HG03342 (cell line): ENCODE results near the gene MTG2.
"Not testable (repeated sequence)": the region's sequence is repeated elsewhere in the genome, so short reads cannot be mapped to it uniquely, and the experiment has no call there.

ENCODE experiments used
- ATAC-seq: cut with Tn5 transposase; IDR thresholded peaks from one replicate; pipeline ENCODE4 v1.9.1; 2021; ENCODE audit warnings: mild to moderate bottlenecking, moderate library complexity; ENCODE audit not compliant: unreplicated experiment

The MTG2 gene

GRCh38 chr20:62143957-62144825, 38.6 kb upstream of the MTG2 start:
- peak; percentile 20 for ATAC-seq

GRCh38 chr20:62145688-62146018, 37.2 kb upstream of the MTG2 start:
- ATAC-seq: no peak

DNA sequence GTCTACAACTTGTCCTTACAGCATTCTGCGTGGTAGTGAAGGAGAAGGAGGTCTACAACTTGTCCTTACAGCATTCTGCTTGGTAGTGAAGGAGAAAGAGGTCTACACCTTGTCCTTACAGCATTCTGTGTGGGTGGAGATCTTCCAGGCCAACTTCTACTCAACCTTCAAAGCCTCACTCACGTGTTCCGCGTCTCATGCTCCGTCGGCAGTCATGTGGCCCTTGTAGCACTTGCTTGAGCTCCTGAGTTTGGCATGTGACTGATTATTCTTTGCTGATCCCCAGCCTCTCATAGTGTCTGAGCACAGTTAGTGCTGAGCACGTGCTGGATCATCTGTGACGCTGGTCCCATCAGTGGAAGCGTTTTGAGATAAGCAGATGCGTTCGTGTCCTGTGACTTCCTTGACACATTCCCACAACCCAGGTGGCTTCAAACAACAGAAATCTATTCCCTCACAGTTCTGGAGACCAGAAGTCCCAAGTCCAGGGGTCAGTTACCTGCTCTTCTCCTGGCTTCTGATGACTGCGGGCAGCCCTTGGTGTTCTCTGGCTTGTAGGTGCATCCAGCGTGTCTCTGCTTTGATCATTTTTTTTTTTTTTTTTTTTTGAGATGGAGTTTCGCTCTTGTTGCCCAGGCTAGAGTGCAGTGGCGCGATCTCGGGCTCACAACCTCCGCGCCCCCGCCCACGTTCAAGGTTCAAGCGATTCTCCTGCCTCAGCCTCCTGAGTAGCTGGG, 36.6 kb upstream of the MTG2 start:
- no peak for ATAC-seq

DNA sequence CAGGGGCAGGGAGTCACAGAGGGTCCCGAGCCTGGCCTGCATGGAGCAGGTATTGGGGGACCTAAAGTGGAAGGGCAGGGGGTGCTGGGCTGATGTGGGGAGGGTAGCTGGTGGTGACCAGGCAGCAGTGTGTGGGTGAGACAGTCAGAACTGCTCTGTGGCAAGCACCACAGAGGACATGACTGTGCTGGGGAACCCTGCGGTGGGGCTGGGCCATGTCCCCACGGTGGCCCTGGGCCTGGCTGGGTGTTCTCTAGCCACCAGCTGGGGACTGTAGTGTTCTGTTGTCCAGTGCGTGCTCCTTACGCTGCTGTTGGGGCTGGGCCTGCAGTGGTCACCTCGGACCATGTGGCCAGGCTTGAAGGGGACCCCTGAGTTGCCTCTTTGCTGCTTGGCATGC, 35.7 kb upstream of the MTG2 start:
- no peak for ATAC-seq

DNA sequence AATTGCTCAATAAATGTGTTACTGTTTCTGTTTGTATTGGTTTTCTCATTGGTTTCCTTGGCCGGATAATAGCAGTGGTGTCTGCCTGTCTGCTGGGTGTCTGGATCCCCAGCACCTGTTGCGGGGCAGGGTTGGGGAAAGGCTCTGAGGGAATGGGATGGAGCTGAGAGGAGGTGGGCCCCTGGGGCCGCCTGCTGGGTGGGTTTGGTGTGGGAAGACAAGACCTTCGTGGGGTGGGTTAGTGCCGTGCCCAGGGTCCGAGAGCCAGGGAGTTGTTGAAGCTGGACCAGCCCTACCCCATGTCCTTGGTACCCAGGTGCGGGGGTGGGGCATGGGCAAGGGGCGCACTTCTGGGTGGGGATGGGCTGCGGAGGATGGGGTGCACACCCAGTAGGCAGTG, 35.3 kb upstream of the MTG2 start:
- no peak for ATAC-seq

- not testable (repeated sequence) for ATAC-seq
These were observed 34.4 kb upstream of the MTG2 start for GRCh38 chr20:62148383-62148782.

GRCh38 chr20:62148908-62149314, 33.9 kb upstream of the MTG2 start:
- ATAC-seq: no peak

- no peak for ATAC-seq
These were observed 33.1 kb upstream of the MTG2 start for GRCh38 chr20:62149532-62150309.

GRCh38 chr20:62150310-62150575, 32.6 kb upstream of the MTG2 start:
- ATAC-seq: no peak

- no peak for ATAC-seq
These were observed 31.6 kb upstream of the MTG2 start for GRCh38 chr20:62151225-62151624.

DNA sequence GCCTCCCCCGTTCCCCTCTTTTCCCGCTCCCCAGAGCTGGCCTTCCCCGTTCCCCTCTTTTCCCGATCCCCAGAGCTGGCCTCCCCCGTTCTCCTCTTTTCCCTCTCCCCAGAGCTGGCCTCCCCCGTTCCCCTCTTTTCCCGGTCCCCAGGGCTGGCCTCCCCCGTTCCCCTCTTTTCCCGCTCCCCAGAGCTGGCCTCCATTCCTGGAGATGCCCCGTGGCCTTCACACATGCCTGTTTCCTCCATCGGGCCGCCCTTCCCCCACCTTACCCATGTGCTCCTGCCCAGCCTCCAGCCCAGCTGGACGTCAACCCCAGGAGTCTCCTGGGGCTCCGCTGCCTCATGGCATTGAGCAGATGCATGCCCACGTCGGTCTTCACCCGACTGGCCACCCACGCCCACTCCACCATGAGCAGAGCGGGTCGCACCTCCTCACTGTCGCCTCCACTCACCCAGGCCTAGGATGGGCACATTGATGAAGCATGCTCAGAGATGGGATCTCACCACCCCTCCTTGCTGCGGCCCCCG, 30.9 kb upstream of the MTG2 start:
- ATAC-seq: no peak

DNA sequence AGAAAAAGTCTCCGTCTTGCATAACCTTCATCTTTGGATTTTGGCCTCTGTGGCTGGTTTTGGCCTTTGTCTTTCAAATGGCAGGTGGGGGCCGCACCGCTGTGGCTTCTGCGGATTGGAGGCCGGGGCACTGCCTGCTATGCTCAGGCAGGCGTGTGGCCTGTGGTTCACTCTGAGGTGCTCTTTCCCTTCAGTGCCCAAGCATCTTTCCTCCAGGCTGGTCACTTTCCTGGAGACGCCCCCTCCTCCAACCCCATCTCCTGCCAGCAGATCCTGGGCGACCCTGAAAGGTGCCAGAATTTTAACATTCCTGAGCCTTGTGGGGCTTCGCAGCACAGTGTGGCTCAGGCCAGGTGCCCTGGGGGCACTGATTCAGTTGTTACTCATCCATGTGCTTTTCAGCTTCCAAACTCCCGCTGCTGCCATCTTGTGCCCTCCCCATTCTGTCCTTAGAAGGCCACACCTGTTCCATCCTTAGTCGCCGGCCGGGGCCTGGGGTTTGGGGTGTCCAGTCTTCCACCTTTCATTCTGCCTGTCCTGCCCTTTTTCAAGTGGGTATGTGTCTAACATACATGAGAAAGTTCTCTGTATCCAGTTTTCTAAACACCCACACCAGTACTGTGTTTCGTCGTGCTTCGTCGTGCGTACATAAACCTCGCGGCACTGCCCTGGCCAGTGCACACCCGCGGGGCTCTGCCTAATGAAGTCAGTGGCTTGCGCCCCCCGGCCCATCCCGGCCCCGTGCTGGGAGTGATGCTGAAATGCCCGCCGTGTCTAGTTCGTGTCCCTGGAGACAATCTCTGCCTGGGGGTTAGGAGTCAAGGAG, 27.2 kb upstream of the MTG2 start:
- no peak for ATAC-seq

- no peak for ATAC-seq
These were observed 26.6 kb upstream of the MTG2 start for GRCh38 chr20:62156254-62156556.

GRCh38 chr20:62156592-62157386, 26.0 kb upstream of the MTG2 start:
- no peak for ATAC-seq

- ATAC-seq: no peak
These were observed 25.3 kb upstream of the MTG2 start for GRCh38 chr20:62157387-62158087.

GRCh38 chr20:62158088-62158400, 24.8 kb upstream of the MTG2 start:
- no peak for ATAC-seq

- ATAC-seq: no peak
These were observed 24.3 kb upstream of the MTG2 start for GRCh38 chr20:62158541-62158940.

DNA sequence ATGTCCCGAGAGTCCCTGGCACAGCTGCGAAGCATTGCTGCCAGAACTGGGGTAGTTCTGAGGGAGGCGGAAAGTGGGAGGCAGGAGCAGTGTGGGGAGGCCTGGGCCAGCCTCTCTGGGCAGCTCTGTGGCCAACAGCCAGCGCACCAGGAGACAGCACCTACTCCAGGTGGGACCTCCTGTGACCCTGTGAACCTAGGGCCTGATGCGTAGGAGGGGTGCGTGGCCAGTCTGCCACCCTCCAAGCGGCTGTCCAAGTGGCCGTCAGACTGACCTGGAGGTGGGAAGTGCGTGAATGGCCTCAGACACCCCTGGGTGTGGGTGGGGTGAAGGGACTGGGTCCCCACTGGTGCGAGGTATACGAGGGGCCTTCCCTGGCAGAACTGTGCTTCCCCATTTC, 23.8 kb upstream of the MTG2 start:
- ATAC-seq: no peak

DNA sequence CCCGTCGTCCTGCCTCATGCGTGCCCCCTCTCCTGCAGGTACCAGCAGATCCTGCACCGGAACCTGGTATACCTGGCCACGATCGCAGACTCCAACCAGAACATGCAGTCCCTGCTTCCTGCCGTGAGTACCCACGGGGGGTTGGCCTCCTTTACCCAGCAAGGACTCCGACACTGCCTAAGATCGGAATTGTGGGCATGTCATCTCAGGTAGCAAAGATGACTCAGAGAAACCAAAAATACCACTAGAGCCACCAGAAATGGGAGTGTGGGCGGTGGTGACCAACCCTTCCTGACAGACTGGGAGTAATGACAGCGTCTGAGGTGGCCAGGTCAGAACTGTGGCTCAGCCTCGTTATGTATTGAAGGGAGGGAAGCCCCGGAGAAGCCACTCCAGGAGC, 23.0 kb upstream of the MTG2 start:
- ATAC-seq: no peak

- no peak for ATAC-seq
These were observed 22.6 kb upstream of the MTG2 start for GRCh38 chr20:62160253-62160652.
